Natural killer cell treated with Interleukin-12 subunit alpha and Interleukin-12 subunit beta and Interleukin-15 and Interleukin-18, amount 100 ng/mL, for 72 hours (primary cell): Measurements from ENCODE around the gene IFITM1. TPM values are rescaled to one million over a fixed set of nuclear protein-coding genes. Genes with fewer than 3 reads are reported as not detected.
A peak's percentile ranks its signal among the peaks of the same experiment; 100 is the strongest.
"Not testable (repeated sequence)": the region's sequence is repeated elsewhere in the genome, so short reads cannot be mapped to it uniquely, and the experiment has no call there.

Experiments
- ATAC-seq, 2 donors: fragments of 150-1000 bp; cut with Tn5 transposase in 1 of 2; sonication (Bioruptor Pico), chemical (Tn5 transposase) in 1 of 2; 2 replicates each; pipeline ENCODE4 v1.10.0; 2021
- DNase-seq: peaks from one replicate; pipeline ENCODE4 v3.0.0; 2022; ENCODE audit warnings: low spot score
- H3K27ac Mint-ChIP-seq, 2 donors: 1 replicate in 1 of 2; 2 replicates in 1 of 2; pipeline ENCODE4 v1.8.0; 2022; ENCODE audit warnings: mixed read lengths in 2 of 2, mild to moderate bottlenecking in 1 of 2, moderate library complexity in 1 of 2
- H3K27me3 Mint-ChIP-seq, 2 donors: 1 replicate in 1 of 2; 2 replicates in 1 of 2; pipeline ENCODE4 v1.8.0; 2022; ENCODE audit warnings: mixed read lengths in 2 of 2
- H3K36me3 Mint-ChIP-seq: one replicate; pipeline ENCODE4 v1.8.0; 2022; ENCODE audit warnings: mixed read lengths
- H3K4me1 Mint-ChIP-seq, 2 donors: 1 replicate in 1 of 2; 2 replicates in 1 of 2; pipeline ENCODE4 v1.8.0; 2022; ENCODE audit warnings: low read depth in 2 of 2, mixed read lengths in 2 of 2, mild to moderate bottlenecking in 1 of 2
- H3K4me3 Mint-ChIP-seq: one replicate; pipeline ENCODE4 v1.8.0; 2022; ENCODE audit warnings: mixed read lengths
- H3K9me3 Mint-ChIP-seq: 2 replicates; pipeline ENCODE4 v1.8.0; 2022; ENCODE audit warnings: mixed read lengths
- total RNA-seq, 2 donors: library from RNA; stranded (reverse); gene quantifications; one replicate each; pipeline ENCODE4 v1.2.3, GENCODE V29; 2022

The IFITM1 gene
- total RNA-seq, 2 donors from 2014 or later, result 58.1 to 71.0 TPM

- no peak for DNase-seq
- no peak for ATAC-seq
- Mint-ChIP-seq H3K9me3 (no peaks in the 10 kb centered on the region), H3K27ac (peak overlapping the region; percentile 35 to 84), H3K4me3 (no peak overlapping the region), H3K27me3 (peaks cover 0 to 2% of the 10 kb centered on the region in 2 donors), H3K4me1 (peaks cover 34% of the 10 kb centered on the region in 2 donors), H3K36me3 (no peaks in the 10 kb centered on the region)
These were observed 8.0 kb upstream of the IFITM1 start for GRCh38 chr11:305844-306211.

GRCh38 chr11:306645-307371 is 7.0 kb upstream of the IFITM1 start:
- Mint-ChIP-seq H3K4me3 (peak overlapping the region; percentile 15), H3K4me1 (peaks cover 36% of the 10 kb centered on the region in 2 donors), H3K36me3 (no peaks in the 10 kb centered on the region), H3K27ac (peak overlapping the region; percentile 65 to 76), H3K27me3 (peaks cover 0 to 2% of the 10 kb centered on the region in 2 donors), H3K9me3 (no peaks in the 10 kb centered on the region)
- DNase-seq, result no peak
- no peak for ATAC-seq

- Mint-ChIP-seq H3K4me3 (peak within 1 kb of the TSS; percentile 90), H3K27ac (peak within 1 kb of the TSS; percentile 76 to 81), H3K4me1 (peaks cover 44 to 45% of the 10 kb centered on the region in 2 donors)
- not testable (repeated sequence) for H3K36me3 Mint-ChIP-seq, H3K9me3 Mint-ChIP-seq, H3K27me3 Mint-ChIP-seq
- peak; percentile 86 for DNase-seq
- ATAC-seq, result peak; percentile 76 to 77
These were observed 5.8 kb upstream of the IFITM1 start, which contains the start of gene IFITM2 for GRCh38 chr11:307766-308708. IFITM2 (plus strand) TSS chr11:307816; CDS start chr11:308193, 377 bp downstream.

GRCh38 chr11:308740-309665 is 4.8 kb upstream of the IFITM1 start:
- H3K4me3 Mint-ChIP-seq, result peak overlapping the region; percentile 90

GRCh38 chr11:309979-310572 is 3.8 kb upstream of the IFITM1 start:
- not testable (repeated sequence) for H3K27me3 Mint-ChIP-seq, DNase-seq, H3K9me3 Mint-ChIP-seq, H3K36me3 Mint-ChIP-seq, ATAC-seq
- H3K4me3 Mint-ChIP-seq, result peak overlapping the region; percentile 90
- peaks cover 59 to 62% of the 10 kb centered on the region in 2 donors for H3K4me1 Mint-ChIP-seq
- H3K27ac Mint-ChIP-seq, result peak overlapping the region; percentile 76 to 81

More at GRCh38 chr11:308740-309665, 4.8 kb upstream of the IFITM1 start:
- H3K27me3 Mint-ChIP-seq, DNase-seq, H3K36me3 Mint-ChIP-seq, H3K9me3 Mint-ChIP-seq: not testable (repeated sequence)
- Mint-ChIP-seq H3K27ac (peak overlapping the region; percentile 76 to 81), H3K4me1 (peaks cover 53% of the 10 kb centered on the region in 2 donors)
- peak; percentile 4 to 5 for ATAC-seq

- peaks cover 50 to 58% of the 10 kb centered on the region in 2 donors for H3K4me1 Mint-ChIP-seq
- H3K36me3 Mint-ChIP-seq, result not testable (repeated sequence)
- ATAC-seq, result peak; percentile 45 to 68
These were observed 2.7 kb upstream of the IFITM1 start for GRCh38 chr11:311013-311748.

GRCh38 chr11:312092-312816 is 1.6 kb upstream of the IFITM1 start:
- Mint-ChIP-seq H3K4me1 (peaks cover 60 to 64% of the 10 kb centered on the region in 2 donors), H3K36me3 (no peaks in the 10 kb centered on the region), H3K27me3 (no peaks in the 10 kb centered on the region), H3K4me3 (peak overlapping the region; percentile 88), H3K9me3 (no peaks in the 10 kb centered on the region), H3K27ac (peak overlapping the region; percentile 85 to 90)
- ATAC-seq (no peak), DNase-seq (no peak)

More at GRCh38 chr11:311013-311748, 2.7 kb upstream of the IFITM1 start:
- peak overlapping the region; percentile 85 to 90 for H3K27ac Mint-ChIP-seq
- not testable (repeated sequence) for DNase-seq, H3K9me3 Mint-ChIP-seq, H3K27me3 Mint-ChIP-seq
- peak overlapping the region; percentile 88 for H3K4me3 Mint-ChIP-seq

GRCh38 chr11:313304-313786 is 495 bp upstream of the IFITM1 start:
- ATAC-seq (no peak), DNase-seq (no peak)
- Mint-ChIP-seq H3K36me3 (no peaks in the 10 kb centered on the region), H3K27ac (peak overlapping the region; percentile 85 to 90), H3K4me3 (peak overlapping the region; percentile 88), H3K4me1 (peaks cover 60 to 63% of the 10 kb centered on the region in 2 donors), H3K9me3 (no peaks in the 10 kb centered on the region), H3K27me3 (no peaks in the 10 kb centered on the region)

- Mint-ChIP-seq H3K4me3 (peak overlapping the region; percentile 88), H3K4me1 (peaks cover 52 to 54% of the 10 kb centered on the region in 2 donors), H3K27ac (peak overlapping the region; percentile 85 to 90)
- not testable (repeated sequence) for ATAC-seq, H3K9me3 Mint-ChIP-seq, H3K36me3 Mint-ChIP-seq, H3K27me3 Mint-ChIP-seq, DNase-seq
These were observed 675 bp downstream of the IFITM1 start for GRCh38 chr11:314554-314875.

GRCh38 chr11:315051-315481 is 1.2 kb downstream of the IFITM1 start:
- DNase-seq (no peak), ATAC-seq (no peak)
- H3K4me1 Mint-ChIP-seq, result peaks cover 52 to 55% of the 10 kb centered on the region in 2 donors
- no peaks in the 10 kb centered on the region for H3K27me3 Mint-ChIP-seq
- peak overlapping the region; percentile 85 to 90 for H3K27ac Mint-ChIP-seq
- no peaks in the 10 kb centered on the region for H3K9me3 Mint-ChIP-seq
- H3K4me3 Mint-ChIP-seq, result peak overlapping the region; percentile 88
- no peaks in the 10 kb centered on the region for H3K36me3 Mint-ChIP-seq

GRCh38 chr11:315516-315994 is 1.7 kb downstream of the IFITM1 start:
- H3K27me3 Mint-ChIP-seq, result no peaks in the 10 kb centered on the region
- ATAC-seq (no peak), DNase-seq (peak; percentile 51)
- no peaks in the 10 kb centered on the region for H3K9me3 Mint-ChIP-seq
- peaks cover 57 to 60% of the 10 kb centered on the region in 2 donors for H3K4me1 Mint-ChIP-seq
- H3K4me3 Mint-ChIP-seq, result peak overlapping the region; percentile 88
- no peaks in the 10 kb centered on the region for H3K36me3 Mint-ChIP-seq
- H3K27ac Mint-ChIP-seq, result peak overlapping the region; percentile 85 to 90
